SU-DHL-6 (cell line): ENCODE data around the gene LPIN1.

Experiments
- H2AFZ ChIP-seq: fragments of 200-600 bp; sonication (generic); 2 replicates; pipeline ENCODE4 v1.6.1; 2014; ENCODE audit warnings: low read depth, mild to moderate bottlenecking, moderate library complexity, mixed read lengths, antibody characterized with exemption, low read length; ENCODE audit not compliant: severe bottlenecking
- H3F3A ChIP-seq: fragments of 200-600 bp; shearing (Covaris generic); 2 replicates; pipeline ENCODE4 v1.6.0; 2016; ENCODE audit warnings: antibody characterized with exemption, mild to moderate bottlenecking; ENCODE audit not compliant: insufficient read depth
- H3K27ac ChIP-seq: fragments of 200-600 bp; sonication (generic); 2 replicates; pipeline ENCODE4 v1.5.1; 2016; ENCODE audit warnings: low read depth, mild to moderate bottlenecking, low read length, moderate library complexity, mixed read lengths
- H3K27me3 ChIP-seq: fragments of 200-600 bp; sonication (generic), shearing (Covaris generic); 2 replicates; pipeline ENCODE4 v1.6.0; 2014; ENCODE audit warnings: mild to moderate bottlenecking, low read length
- H3K36me3 ChIP-seq: fragments of 200-600 bp; sonication (generic); 2 replicates; pipeline ENCODE4 v1.6.1; 2014; ENCODE audit warnings: mild to moderate bottlenecking, low read length, mixed read lengths
- H3K4me2 ChIP-seq: fragments of 300-600, 200-600 bp; shearing (Covaris generic), sonication (generic); 2 replicates; pipeline ENCODE4 v1.6.0; 2014; ENCODE audit warnings: low read length, low read depth, mild to moderate bottlenecking; ENCODE audit not compliant: poor library complexity, severe bottlenecking
- H3K4me3 ChIP-seq: fragments of 200-600 bp; sonication (generic); 2 replicates; pipeline ENCODE4 v1.5.1; 2014; ENCODE audit warnings: antibody characterized with exemption, low read length, mild to moderate bottlenecking, mixed read lengths; ENCODE audit not compliant: insufficient read depth, poor library complexity, severe bottlenecking
- H3K79me2 ChIP-seq: fragments of 200-600 bp; sonication (generic); 2 replicates; pipeline ENCODE4 v1.6.1; 2014; ENCODE audit warnings: mild to moderate bottlenecking, low read length, moderate library complexity; ENCODE audit not compliant: insufficient read depth
- H3K9ac ChIP-seq: fragments of 200-600 bp; sonication (generic); 2 replicates; pipeline ENCODE4 v1.7.0; 2014; ENCODE audit warnings: mild to moderate bottlenecking, low read length
- H3K9me2 ChIP-seq: fragments of 200-600 bp; sonication (generic); replicated peaks from 2 replicates; pipeline ENCODE4 v1.6.1; 2014; ENCODE audit warnings: low read length; ENCODE audit not compliant: insufficient read depth
- H3K9me3 ChIP-seq: fragments of 200-600 bp; sonication (generic); 2 replicates; pipeline ENCODE4 v1.6.1; 2014; ENCODE audit warnings: low read length, mixed read lengths; ENCODE audit not compliant: insufficient read depth
- H4K20me1 ChIP-seq: fragments of 200-600 bp; sonication (generic); 2 replicates; pipeline ENCODE4 v1.6.1; 2014; ENCODE audit warnings: low read depth, mild to moderate bottlenecking, antibody characterized with exemption, low read length, moderate library complexity, mixed read lengths
- CTCF ChIP-seq: fragments of 200-600 bp; sonication (generic); IDR thresholded peaks from one replicate; pipeline ENCODE4 v1.5.1; 2017; ENCODE audit warnings: antibody characterized with exemption, mild to moderate bottlenecking, low read length, moderate library complexity; ENCODE audit not compliant: insufficient read depth, poor library complexity, severe bottlenecking
- EZH2phosphoT487 ChIP-seq: fragments of 200-600 bp; sonication (generic), shearing (Covaris generic); conservative IDR thresholded peaks from 2 replicates; pipeline ENCODE4 v1.6.1; 2018; ENCODE audit warnings: mild to moderate bottlenecking, antibody characterized with exemption, low read length, moderate library complexity, mixed read lengths

The LPIN1 gene

DNA sequence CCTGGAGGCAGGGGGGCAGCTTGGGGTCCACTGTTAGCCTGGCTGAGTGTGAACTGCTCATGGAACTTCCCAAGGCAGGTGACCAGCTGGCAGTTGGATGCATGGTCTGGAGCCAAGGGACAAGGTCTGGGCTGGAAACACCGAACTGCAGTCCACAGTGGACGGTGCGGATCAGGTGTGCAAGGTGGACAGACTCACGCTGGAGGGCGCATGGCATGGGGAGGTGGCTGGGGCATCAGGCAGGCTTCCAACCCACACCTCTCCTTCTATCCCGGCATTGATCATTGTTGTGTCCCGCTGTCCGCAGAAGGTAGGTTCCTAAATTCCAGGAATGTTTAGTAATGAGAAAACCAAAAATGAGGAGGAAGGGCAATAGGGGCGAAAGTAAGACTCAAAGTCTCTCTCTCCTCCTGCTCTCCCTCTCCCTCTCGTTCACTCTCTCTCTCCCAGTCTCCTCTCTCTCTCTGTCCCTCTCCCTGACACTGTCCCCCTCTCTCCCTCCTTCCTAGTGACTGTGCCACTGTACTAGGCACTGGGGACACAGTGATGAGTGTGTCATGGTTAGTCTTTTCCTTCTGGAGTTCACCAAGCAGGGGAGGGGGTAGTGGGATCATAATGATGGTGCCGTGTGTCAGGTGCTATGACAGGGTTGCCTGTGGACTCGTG, 30.3 kb upstream of the LPIN1 start:
- TF ChIP-seq CTCF (no peak), EZH2phosphoT487 (no peak)
- Histone ChIP-seq H4K20me1 (no peaks in the 10 kb centered on the region), H3K4me2 (no peak overlapping the region), H3K4me3 (no peak overlapping the region), H3K9me3 (no peaks in the 10 kb centered on the region), H3K9me2 (no peaks in the 10 kb centered on the region), H3K27me3 (0 out of 2 replicates have a peak, but pooled peaks cover 2% of the 10 kb centered on the region), H3F3A (no peaks in the 10 kb centered on the region), H3K27ac (no peak overlapping the region), H2AFZ (no peak overlapping the region), H3K36me3 (no peaks in the 10 kb centered on the region), H3K79me2 (no peaks in the 10 kb centered on the region), H3K9ac (no peak overlapping the region)

DNA sequence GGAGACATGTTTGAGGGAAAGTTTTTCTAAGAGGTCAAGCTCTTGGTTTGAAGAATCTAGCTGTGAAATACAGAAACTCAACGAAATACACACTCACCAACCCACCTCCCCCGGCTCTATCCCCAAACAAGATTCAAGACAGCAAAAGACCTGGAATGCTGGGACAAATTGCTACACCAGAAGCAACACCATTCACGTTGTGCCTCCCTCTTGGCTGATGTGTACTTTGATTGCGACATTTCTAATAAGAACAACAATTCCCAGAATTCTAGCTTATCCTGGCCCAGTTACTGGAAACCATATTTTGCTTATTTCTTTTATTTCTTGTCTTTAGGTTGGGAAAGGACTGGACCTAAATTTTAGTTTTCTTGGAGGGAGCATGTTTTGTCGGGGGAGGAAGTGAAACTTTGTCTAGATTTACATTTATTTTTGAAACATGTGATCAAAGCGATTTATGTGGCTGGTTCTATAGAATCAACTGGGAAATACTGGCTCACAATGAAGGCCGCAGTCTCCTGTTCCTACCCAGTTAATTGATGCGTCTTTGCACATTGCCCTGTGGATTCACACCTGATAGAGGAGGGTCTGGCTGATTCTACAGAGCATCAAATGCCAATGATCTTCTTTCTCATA, 29.6 kb upstream of the LPIN1 start:
- no peak overlapping the region for H2AFZ ChIP-seq
- H3K4me3 ChIP-seq: no peak overlapping the region
- no peaks in the 10 kb centered on the region for H3K9me3 ChIP-seq
- H4K20me1 ChIP-seq: no peaks in the 10 kb centered on the region
- H3K4me2 ChIP-seq: no peak overlapping the region
- H3F3A ChIP-seq: no peaks in the 10 kb centered on the region
- H3K9ac ChIP-seq: no peak overlapping the region
- H3K27ac ChIP-seq: no peak overlapping the region
- no peaks in the 10 kb centered on the region for H3K36me3 ChIP-seq
- no peaks in the 10 kb centered on the region for H3K79me2 ChIP-seq
- TF ChIP-seq EZH2phosphoT487: no peak
- TF ChIP-seq CTCF: no peak
- H3K9me2 ChIP-seq: no peaks in the 10 kb centered on the region
- 0 out of 2 replicates have a peak, but pooled peaks cover 2% of the 10 kb centered on the region for H3K27me3 ChIP-seq

DNA sequence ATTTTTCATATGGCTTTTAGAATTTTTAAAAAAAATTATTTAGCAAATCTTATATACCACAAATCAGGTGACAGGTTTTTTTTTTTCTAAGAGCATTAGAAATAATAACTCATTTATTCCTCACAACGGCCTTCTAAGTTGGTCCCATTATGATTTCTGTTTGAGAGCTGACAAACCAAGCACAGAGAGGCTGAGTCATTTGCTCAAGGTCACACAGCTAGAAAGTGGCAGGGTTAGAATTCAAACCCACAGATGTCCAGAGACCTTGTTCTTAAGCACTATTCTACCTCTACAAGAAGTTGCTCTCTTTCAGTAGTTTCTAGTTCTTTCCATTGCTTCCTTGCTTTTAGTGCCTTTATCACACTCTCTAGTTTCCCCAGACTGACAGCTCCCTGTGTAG, 28.8 kb upstream of the LPIN1 start:
- no peak for TF ChIP-seq CTCF
- TF ChIP-seq EZH2phosphoT487: no peak
- no peaks in the 10 kb centered on the region for H3K9me2 ChIP-seq
- 0 out of 2 replicates have a peak, but pooled peaks cover 2% of the 10 kb centered on the region for H3K27me3 ChIP-seq
- no peak overlapping the region for H3K27ac ChIP-seq
- H3K9me3 ChIP-seq: no peaks in the 10 kb centered on the region
- H3K36me3 ChIP-seq: no peaks in the 10 kb centered on the region
- H3K4me3 ChIP-seq: no peak overlapping the region
- H4K20me1 ChIP-seq: no peaks in the 10 kb centered on the region
- no peaks in the 10 kb centered on the region for H3K79me2 ChIP-seq
- no peak overlapping the region for H3K4me2 ChIP-seq
- H3K9ac ChIP-seq: no peak overlapping the region
- no peaks in the 10 kb centered on the region for H3F3A ChIP-seq
- H2AFZ ChIP-seq: no peak overlapping the region
